GM23338 (cell line): Measurements from ENCODE around the gene KLRC1. TPM values are rescaled to one million over a fixed set of nuclear protein-coding genes. Genes with fewer than 3 reads are reported as not detected.
A peak's percentile ranks its signal among the peaks of the same experiment; 100 is the strongest.
"Not testable (repeated sequence)": the region's sequence is repeated elsewhere in the genome, so short reads cannot be mapped to it uniquely, and the experiment has no call there.

Experiments
- ATAC-seq: fragments of 200-7000 bp; cut with Tn5 transposase; 3 replicates; pipeline ENCODE4 v1.9.1; 2020
- DNase-seq: peaks from one replicate; pipeline ENCODE4 v3.0.0-alpha.2; 2015; ENCODE audit warnings: low spot score
- H2AFZ ChIP-seq: fragments of 200-600 bp; sonication (generic); 2 replicates; pipeline ENCODE4 v1.8.0; 2016; ENCODE audit warnings: antibody characterized with exemption, mild to moderate bottlenecking, moderate library complexity
- H3F3A ChIP-seq: fragments of 200-600 bp; sonication (generic); replicated peaks from 2 replicates; pipeline ENCODE4 v1.8.0; 2017; ENCODE audit warnings: antibody characterized with exemption, mixed run types, low read depth
- H3K27ac ChIP-seq: fragments of 200-600 bp; sonication (generic); 2 replicates; pipeline ENCODE4 v1.6.1; 2016; ENCODE audit warnings: low read depth
- H3K27me3 ChIP-seq: fragments of 200-600 bp; sonication (generic); 2 replicates; pipeline ENCODE4 v1.8.0; 2016; ENCODE audit warnings: mild to moderate bottlenecking, mixed run types, moderate library complexity; ENCODE audit not compliant: insufficient read depth
- H3K36me3 ChIP-seq: fragments of 200-600 bp; sonication (generic); 2 replicates; pipeline ENCODE4 v1.8.0; 2016; ENCODE audit warnings: mild to moderate bottlenecking; ENCODE audit not compliant: insufficient read depth
- H3K4me1 ChIP-seq: fragments of 200-600 bp; sonication (generic); 2 replicates; pipeline ENCODE4 v1.8.0; 2016; ENCODE audit warnings: mild to moderate bottlenecking, moderate library complexity; ENCODE audit not compliant: insufficient read depth
- H3K4me2 ChIP-seq: fragments of 200-600 bp; sonication (generic); 2 replicates; pipeline ENCODE4 v1.7.1; 2017; ENCODE audit warnings: mixed run types
- H3K4me3 ChIP-seq: fragments of 200-600 bp; sonication (generic); 2 replicates; pipeline ENCODE4 v1.6.1; 2016; ENCODE audit warnings: mixed run types
- H3K79me2 ChIP-seq: fragments of 200-600 bp; sonication (generic); replicated peaks from 2 replicates; pipeline ENCODE4 v1.8.0; 2017; ENCODE audit warnings: mild to moderate bottlenecking; ENCODE audit not compliant: insufficient read depth
- H3K9me2 ChIP-seq: fragments of 200-600 bp; sonication (generic); 2 replicates; pipeline ENCODE4 v1.8.0; 2017; ENCODE audit not compliant: insufficient read depth
- H4K20me1 ChIP-seq: fragments of 200-600 bp; sonication (generic); replicated peaks from 2 replicates; pipeline ENCODE4 v1.8.0; 2017; ENCODE audit warnings: mild to moderate bottlenecking; ENCODE audit not compliant: insufficient read depth
- H3K27ac Mint-ChIP-seq: 2 replicates; pipeline ENCODE4 v1.8.0; 2020; ENCODE audit warnings: inconsistent platforms, mild to moderate bottlenecking, moderate library complexity, mixed read lengths
- H3K27me3 Mint-ChIP-seq: 3 replicates; pipeline ENCODE4 v1.8.0; 2022; ENCODE audit warnings: low read depth, mild to moderate bottlenecking, moderate library complexity, mixed read lengths, inconsistent platforms; ENCODE audit not compliant: insufficient read depth, poor library complexity
- H3K36me3 Mint-ChIP-seq: 3 replicates; pipeline ENCODE4 v1.8.0; 2021; ENCODE audit warnings: low read depth, mild to moderate bottlenecking, inconsistent platforms, moderate library complexity, mixed read lengths
- H3K4me1 Mint-ChIP-seq: 3 replicates; pipeline ENCODE4 v1.8.0; 2020; ENCODE audit warnings: mild to moderate bottlenecking, inconsistent platforms, mixed read lengths
- H3K4me3 Mint-ChIP-seq: 3 replicates; pipeline ENCODE4 v1.8.0; 2021; ENCODE audit warnings: moderate library complexity, mild to moderate bottlenecking, inconsistent platforms, mixed read lengths
- H3K9me3 Mint-ChIP-seq: 3 replicates; pipeline ENCODE4 v1.8.0; 2020; ENCODE audit warnings: moderate library complexity, mild to moderate bottlenecking, inconsistent platforms, mixed read lengths
- CREB1 ChIP-seq: fragments of 250-450 bp; sonication (Bioruptor Pico); IDR thresholded peaks from 2 replicates; pipeline ENCODE4 v1.5.0; 2020; ENCODE audit warnings: low read depth, mild to moderate bottlenecking, moderate library complexity
- EZH2 ChIP-seq: fragments of 200-600 bp; sonication (generic); IDR thresholded peaks from one replicate; pipeline ENCODE4 v1.8.0; 2017; ENCODE audit warnings: antibody characterized with exemption, mild to moderate bottlenecking, low read depth; ENCODE audit not compliant: unreplicated experiment
- EZH2phosphoT487 ChIP-seq: fragments of 200-600 bp; sonication (generic); IDR thresholded peaks from one replicate; pipeline ENCODE4 v1.8.1; 2018; ENCODE audit warnings: antibody characterized with exemption; ENCODE audit not compliant: unreplicated experiment
- JUNB ChIP-seq: IDR thresholded peaks from one replicate; pipeline ENCODE4 v1.6.1; 2016; ENCODE audit warnings: antibody characterized with exemption; ENCODE audit not compliant: unreplicated experiment
- NANOG ChIP-seq: IDR thresholded peaks from 2 replicates; pipeline ENCODE4 v1.6.1; 2016; ENCODE audit warnings: antibody characterized with exemption, borderline replicate concordance
- POLR2AphosphoS5 ChIP-seq: IDR thresholded peaks from 2 replicates; pipeline ENCODE4 v1.6.1; 2016; ENCODE audit warnings: antibody characterized with exemption, low read depth
- STAT1 ChIP-seq: IDR thresholded peaks from one replicate; pipeline ENCODE4 v1.6.1; 2016; ENCODE audit warnings: antibody characterized with exemption; ENCODE audit not compliant: unreplicated experiment
- ZNF114 ChIP-seq: fragments of 250-450 bp; sonication (Bioruptor Pico); IDR thresholded peaks from 2 replicates; pipeline ENCODE4 v1.5.0; 2020; ENCODE audit warnings: mild to moderate bottlenecking, moderate library complexity
- ZNF331 ChIP-seq: fragments of 250-450 bp; sonication (Bioruptor Pico); IDR thresholded peaks from 2 replicates; pipeline ENCODE4 v1.5.0; 2020; ENCODE audit warnings: low read depth, mild to moderate bottlenecking, moderate library complexity
- polyA plus RNA-seq: library from polyadenylated mRNA; unstranded; fragments of >200 nt; fragmentation: Nextera tagmentation; extraction: Ambion mirVana; gene quantifications from 2 replicates; pipeline ENCODE4 v1.2.1, GENCODE V29; 2016
- total RNA-seq: library from RNA; depleted of rRNA; stranded (reverse); fragments of >200 nt; shearing (Covaris generic); gene quantifications from 2 replicates; pipeline ENCODE4 v1.2.3, GENCODE V29; 2014
- TF ChIP-seq, protein P1 (sequence below): fragments of 250-450 bp; sonication (Bioruptor Pico); IDR thresholded peaks from 2 replicates; pipeline ENCODE4 v1.5.0; 2020; ENCODE audit warnings: mild to moderate bottlenecking, moderate library complexity
- TF ChIP-seq, protein P2 (sequence below): IDR thresholded peaks from one replicate; pipeline ENCODE4 v1.6.1; 2018; ENCODE audit warnings: antibody characterized with exemption; ENCODE audit not compliant: unreplicated experiment
- TF ChIP-seq, protein P3 (sequence below), 2 experiments: fragments of 200-600 bp in 1 of 2; sonication (generic) in 1 of 2; conservative IDR thresholded peaks; 2 replicates each; pipeline versions ENCODE4 v1.5.1 to v1.6.1; 2016 to 2017; ENCODE audit warnings: antibody characterized with exemption in 2 of 2, low read depth in 2 of 2, mild to moderate bottlenecking in 2 of 2, moderate library complexity in 1 of 2

The KLRC1 gene
- total and polyA plus RNA-seq, 2 experiments from 2014 or later, result not detected

DNA sequence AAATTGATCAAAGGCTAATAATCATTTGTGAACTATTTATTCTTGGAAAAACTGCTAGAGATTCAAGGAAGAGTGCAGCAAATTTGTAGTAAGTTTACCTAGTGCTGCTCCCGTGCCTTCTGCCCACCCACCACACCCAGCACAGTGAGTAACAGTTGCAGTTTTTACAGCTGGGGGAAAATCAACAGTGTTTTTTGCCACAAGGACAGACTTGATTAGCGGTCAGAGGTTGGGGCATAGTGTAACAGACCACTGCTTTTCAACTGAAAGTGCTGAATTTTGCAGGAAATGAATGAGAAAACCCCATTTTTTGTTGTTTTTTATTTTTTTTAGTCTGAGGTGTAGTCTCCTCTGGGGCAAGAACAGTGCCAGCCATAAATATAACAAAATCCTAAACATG lies 55.9 kb downstream of the KLRC1 start:
- H3K27ac Mint-ChIP-seq, result no peak overlapping the region
- H3K4me3 ChIP-seq, result no peak overlapping the region
- no peak for TF ChIP-seq NANOG
- TF ChIP-seq, protein P1, sequence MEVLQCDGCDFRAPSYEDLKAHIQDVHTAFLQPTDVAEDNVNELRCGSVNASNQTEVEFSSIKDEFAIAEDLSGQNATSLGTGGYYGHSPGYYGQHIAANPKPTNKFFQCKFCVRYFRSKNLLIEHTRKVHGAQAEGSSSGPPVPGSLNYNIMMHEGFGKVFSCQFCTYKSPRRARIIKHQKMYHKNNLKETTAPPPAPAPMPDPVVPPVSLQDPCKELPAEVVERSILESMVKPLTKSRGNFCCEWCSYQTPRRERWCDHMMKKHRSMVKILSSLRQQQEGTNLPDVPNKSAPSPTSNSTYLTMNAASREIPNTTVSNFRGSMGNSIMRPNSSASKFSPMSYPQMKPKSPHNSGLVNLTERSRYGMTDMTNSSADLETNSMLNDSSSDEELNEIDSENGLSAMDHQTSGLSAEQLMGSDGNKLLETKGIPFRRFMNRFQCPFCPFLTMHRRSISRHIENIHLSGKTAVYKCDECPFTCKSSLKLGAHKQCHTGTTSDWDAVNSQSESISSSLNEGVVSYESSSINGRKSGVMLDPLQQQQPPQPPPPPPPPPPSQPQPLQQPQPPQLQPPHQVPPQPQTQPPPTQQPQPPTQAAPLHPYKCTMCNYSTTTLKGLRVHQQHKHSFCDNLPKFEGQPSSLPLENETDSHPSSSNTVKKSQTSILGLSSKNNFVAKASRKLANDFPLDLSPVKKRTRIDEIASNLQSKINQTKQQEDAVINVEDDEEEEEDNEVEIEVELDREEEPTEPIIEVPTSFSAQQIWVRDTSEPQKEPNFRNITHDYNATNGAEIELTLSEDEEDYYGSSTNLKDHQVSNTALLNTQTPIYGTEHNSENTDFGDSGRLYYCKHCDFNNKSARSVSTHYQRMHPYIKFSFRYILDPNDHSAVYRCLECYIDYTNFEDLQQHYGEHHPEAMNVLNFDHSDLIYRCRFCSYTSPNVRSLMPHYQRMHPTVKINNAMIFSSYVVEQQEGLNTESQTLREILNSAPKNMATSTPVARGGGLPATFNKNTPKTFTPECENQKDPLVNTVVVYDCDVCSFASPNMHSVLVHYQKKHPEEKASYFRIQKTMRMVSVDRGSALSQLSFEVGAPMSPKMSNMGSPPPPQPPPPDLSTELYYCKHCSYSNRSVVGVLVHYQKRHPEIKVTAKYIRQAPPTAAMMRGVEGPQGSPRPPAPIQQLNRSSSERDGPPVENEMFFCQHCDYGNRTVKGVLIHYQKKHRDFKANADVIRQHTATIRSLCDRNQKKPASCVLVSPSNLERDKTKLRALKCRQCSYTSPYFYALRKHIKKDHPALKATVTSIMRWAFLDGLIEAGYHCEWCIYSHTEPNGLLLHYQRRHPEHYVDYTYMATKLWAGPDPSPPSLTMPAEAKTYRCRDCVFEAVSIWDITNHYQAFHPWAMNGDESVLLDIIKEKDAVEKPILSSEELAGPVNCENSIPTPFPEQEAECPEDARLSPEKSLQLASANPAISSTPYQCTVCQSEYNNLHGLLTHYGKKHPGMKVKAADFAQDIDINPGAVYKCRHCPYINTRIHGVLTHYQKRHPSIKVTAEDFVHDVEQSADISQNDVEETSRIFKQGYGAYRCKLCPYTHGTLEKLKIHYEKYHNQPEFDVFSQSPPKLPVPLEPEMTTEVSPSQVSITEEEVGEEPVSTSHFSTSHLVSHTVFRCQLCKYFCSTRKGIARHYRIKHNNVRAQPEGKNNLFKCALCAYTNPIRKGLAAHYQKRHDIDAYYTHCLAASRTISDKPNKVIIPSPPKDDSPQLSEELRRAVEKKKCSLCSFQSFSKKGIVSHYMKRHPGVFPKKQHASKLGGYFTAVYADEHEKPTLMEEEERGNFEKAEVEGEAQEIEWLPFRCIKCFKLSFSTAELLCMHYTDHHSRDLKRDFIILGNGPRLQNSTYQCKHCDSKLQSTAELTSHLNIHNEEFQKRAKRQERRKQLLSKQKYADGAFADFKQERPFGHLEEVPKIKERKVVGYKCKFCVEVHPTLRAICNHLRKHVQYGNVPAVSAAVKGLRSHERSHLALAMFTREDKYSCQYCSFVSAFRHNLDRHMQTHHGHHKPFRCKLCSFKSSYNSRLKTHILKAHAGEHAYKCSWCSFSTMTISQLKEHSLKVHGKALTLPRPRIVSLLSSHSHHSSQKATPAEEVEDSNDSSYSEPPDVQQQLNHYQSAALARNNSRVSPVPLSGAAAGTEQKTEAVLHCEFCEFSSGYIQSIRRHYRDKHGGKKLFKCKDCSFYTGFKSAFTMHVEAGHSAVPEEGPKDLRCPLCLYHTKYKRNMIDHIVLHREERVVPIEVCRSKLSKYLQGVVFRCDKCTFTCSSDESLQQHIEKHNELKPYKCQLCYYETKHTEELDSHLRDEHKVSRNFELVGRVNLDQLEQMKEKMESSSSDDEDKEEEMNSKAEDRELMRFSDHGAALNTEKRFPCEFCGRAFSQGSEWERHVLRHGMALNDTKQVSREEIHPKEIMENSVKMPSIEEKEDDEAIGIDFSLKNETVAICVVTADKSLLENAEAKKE (CRISPR knock-in tag), result no peak
- TF ChIP-seq, protein P2, sequence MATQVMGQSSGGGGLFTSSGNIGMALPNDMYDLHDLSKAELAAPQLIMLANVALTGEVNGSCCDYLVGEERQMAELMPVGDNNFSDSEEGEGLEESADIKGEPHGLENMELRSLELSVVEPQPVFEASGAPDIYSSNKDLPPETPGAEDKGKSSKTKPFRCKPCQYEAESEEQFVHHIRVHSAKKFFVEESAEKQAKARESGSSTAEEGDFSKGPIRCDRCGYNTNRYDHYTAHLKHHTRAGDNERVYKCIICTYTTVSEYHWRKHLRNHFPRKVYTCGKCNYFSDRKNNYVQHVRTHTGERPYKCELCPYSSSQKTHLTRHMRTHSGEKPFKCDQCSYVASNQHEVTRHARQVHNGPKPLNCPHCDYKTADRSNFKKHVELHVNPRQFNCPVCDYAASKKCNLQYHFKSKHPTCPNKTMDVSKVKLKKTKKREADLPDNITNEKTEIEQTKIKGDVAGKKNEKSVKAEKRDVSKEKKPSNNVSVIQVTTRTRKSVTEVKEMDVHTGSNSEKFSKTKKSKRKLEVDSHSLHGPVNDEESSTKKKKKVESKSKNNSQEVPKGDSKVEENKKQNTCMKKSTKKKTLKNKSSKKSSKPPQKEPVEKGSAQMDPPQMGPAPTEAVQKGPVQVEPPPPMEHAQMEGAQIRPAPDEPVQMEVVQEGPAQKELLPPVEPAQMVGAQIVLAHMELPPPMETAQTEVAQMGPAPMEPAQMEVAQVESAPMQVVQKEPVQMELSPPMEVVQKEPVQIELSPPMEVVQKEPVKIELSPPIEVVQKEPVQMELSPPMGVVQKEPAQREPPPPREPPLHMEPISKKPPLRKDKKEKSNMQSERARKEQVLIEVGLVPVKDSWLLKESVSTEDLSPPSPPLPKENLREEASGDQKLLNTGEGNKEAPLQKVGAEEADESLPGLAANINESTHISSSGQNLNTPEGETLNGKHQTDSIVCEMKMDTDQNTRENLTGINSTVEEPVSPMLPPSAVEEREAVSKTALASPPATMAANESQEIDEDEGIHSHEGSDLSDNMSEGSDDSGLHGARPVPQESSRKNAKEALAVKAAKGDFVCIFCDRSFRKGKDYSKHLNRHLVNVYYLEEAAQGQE, result no peak
- no peak for TF ChIP-seq EZH2
- TF ChIP-seq, protein P3, sequence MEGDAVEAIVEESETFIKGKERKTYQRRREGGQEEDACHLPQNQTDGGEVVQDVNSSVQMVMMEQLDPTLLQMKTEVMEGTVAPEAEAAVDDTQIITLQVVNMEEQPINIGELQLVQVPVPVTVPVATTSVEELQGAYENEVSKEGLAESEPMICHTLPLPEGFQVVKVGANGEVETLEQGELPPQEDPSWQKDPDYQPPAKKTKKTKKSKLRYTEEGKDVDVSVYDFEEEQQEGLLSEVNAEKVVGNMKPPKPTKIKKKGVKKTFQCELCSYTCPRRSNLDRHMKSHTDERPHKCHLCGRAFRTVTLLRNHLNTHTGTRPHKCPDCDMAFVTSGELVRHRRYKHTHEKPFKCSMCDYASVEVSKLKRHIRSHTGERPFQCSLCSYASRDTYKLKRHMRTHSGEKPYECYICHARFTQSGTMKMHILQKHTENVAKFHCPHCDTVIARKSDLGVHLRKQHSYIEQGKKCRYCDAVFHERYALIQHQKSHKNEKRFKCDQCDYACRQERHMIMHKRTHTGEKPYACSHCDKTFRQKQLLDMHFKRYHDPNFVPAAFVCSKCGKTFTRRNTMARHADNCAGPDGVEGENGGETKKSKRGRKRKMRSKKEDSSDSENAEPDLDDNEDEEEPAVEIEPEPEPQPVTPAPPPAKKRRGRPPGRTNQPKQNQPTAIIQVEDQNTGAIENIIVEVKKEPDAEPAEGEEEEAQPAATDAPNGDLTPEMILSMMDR (conservative IDR thresholded peaks at IDR 0.05; ENCODE audit: low read depth in 2 of 2), result no peak
- TF ChIP-seq ZNF114 (CRISPR knock-in tag), result no peak
- TF ChIP-seq CREB1 (CRISPR knock-in tag), result no peak
- no peak for TF ChIP-seq JUNB
- no peak for TF ChIP-seq EZH2phosphoT487
- TF ChIP-seq POLR2AphosphoS5, result no peak
- no peak for TF ChIP-seq STAT1
- TF ChIP-seq ZNF331 (CRISPR knock-in tag), result no peak
- no peaks in the 10 kb centered on the region for H3K9me3 Mint-ChIP-seq
- H3K27ac ChIP-seq, result no peak overlapping the region
- H3K4me2 ChIP-seq, result no peak overlapping the region
- H2AFZ ChIP-seq, result peak overlapping the region; percentile 66; the same call in 1 of the 2 replicates
- H3K79me2 ChIP-seq, result no peaks in the 10 kb centered on the region
- H3K27me3 ChIP-seq, result no peaks in the 10 kb centered on the region
- no peak overlapping the region for H3K4me3 Mint-ChIP-seq
- H3K36me3 ChIP-seq, result no peaks in the 10 kb centered on the region
- peaks cover 5% of the 10 kb centered on the region for H3K4me1 Mint-ChIP-seq
- no peaks in the 10 kb centered on the region for H3K9me2 ChIP-seq
- no peak for ATAC-seq
- no peak for DNase-seq
- H3K4me1 ChIP-seq, result peaks cover 3% of the 10 kb centered on the region; the same call in 1 of the 2 replicates
- H3K27me3 Mint-ChIP-seq, result no peaks in the 10 kb centered on the region
- H3F3A ChIP-seq, result no peaks in the 10 kb centered on the region
- no peaks in the 10 kb centered on the region for H3K36me3 Mint-ChIP-seq
- H4K20me1 ChIP-seq, result no peaks in the 10 kb centered on the region

DNA sequence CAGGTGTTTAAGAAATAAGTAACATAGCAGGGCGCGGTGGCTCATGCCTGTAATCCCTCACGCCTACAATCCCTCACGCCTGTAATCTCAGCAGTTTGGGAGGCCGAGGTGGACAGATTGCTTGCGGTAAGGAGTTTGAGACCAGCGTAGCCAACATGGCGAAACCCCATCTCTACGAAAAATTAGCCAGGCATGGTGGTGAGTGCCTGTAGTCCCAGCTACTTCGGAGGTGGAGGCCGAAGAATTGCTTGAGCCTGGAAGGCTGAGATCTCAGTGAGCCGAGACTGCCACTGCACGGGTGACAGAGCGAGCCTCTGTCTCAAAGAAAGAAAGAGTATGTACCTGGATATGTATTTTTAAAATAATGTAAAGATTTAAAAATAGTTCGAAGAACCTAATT lies 57.0 kb downstream of the KLRC1 start:
- H3F3A ChIP-seq, H3K4me1 ChIP-seq, H3K36me3 ChIP-seq, H3K27ac Mint-ChIP-seq, H3K9me3 Mint-ChIP-seq, H3K27ac ChIP-seq, H3K4me3 ChIP-seq, H3K27me3 ChIP-seq, H3K4me3 Mint-ChIP-seq, H4K20me1 ChIP-seq, H3K9me2 ChIP-seq, DNase-seq, ATAC-seq, H2AFZ ChIP-seq, H3K36me3 Mint-ChIP-seq, H3K27me3 Mint-ChIP-seq, H3K4me1 Mint-ChIP-seq, H3K4me2 ChIP-seq, H3K79me2 ChIP-seq: not testable (repeated sequence)
